AG20443 (cell line): ENCODE data around the gene AP1S3.
"Not testable (repeated sequence)": the region's sequence is repeated elsewhere in the genome, so short reads cannot be mapped to it uniquely, and the experiment has no call there.

ENCODE experiments used
- DNase-seq: peaks from one replicate; pipeline ENCODE4 v3.0.0; 2012; ENCODE audit warnings: low spot score, mixed read lengths

Gene AP1S3

DNA sequence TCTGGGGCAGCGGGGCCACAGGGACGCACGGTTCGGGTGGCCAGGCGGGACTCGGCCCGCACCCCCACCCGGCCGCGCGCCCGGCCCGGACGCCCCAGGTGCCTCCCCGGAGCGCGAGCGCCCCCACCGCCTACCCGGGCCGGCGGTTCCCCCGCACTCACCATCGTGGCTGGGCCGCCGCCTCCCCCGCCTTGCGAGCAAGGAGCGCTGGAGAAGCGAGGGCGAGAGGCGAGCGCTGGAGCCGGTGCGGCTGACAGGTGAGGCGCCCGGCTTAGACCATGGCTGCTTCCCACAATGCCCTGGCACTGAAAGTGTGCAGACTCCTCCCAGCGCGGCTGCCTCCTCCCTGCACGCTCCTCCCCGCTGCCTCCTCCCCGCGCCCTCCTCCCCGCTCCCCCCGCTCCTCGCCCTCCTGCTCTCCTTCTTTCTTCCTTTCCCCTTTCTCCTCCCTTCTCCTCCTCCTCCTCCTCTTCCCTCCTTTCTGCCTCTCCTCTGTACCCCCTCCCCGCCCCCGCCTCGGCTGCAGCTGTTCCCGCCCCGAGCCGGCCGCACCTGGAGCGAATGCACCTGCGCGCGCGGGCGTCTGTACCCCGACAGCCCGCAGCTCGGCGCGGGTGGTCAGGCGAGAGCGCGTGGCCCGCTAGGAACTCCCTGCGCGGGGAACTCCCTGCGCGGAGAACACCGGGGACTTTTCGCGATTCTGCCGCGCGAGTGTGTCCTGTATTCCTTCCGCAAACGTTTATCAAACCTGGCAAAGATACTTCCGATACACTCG is at the start of gene AP1S3:
Gene AP1S3 (minus strand): TSS at position 296 of the 775 bp plus-strand sequence. CDS start 132 bp downstream, at position 164.
- peak; percentile 89 for DNase-seq

DNA sequence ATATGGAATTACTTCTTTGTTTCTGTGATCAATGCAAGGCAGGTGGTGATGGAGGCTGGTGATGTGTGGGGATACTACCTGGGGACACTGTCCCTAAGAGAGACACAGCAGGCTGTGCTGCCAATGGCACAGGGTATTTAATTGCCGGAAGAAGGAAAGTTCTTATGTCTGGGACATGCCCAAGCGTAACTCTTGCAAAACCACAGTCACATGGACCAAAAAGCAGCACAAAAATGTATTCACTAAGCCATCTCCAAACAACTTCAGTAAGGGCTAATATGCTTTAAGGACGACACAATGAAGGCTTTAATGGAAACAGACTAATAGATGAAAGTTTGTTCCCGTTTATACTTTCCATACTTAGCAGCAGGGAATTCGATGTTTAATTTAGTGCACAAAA is 49.7 kb upstream of the AP1S3 start:
- DNase-seq: no peak

DNA sequence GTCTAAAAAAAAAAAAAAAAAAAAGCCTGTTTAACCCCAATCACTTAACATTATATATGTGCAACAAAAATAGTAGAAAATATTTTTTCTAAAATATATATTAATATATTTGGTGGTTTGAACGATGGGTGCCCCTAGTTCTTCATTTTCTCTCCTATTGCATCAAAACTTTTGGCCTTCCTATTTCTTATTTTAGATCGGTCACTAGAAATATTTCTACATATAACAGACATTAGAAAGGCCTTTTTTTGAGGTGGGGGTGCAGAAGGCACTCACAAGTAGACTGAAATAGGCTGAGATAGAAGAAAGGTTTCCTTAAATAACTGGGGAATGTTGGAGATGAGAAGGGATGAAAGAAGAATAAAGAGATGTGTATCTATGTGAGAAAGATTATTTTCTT is 49.3 kb upstream of the AP1S3 start:
- DNase-seq: no peak

DNA sequence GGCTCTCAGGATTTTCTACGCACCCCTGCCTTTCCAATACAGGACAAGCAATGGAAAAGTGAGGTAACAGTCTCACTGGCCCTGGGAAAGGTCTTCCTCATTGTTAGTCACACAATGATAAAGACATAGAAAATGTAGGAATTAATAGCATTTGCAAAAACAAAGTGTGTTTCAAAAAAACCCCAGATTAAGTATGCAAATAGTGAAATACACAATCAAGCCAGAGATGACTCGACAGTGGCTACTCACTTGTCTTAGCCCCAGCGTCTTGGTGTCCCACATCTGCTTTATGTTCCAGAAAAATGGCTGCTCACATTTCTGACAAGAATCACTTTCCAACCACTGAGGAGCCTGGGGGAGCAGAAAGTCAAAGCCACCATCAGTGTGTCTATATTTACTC is 47.0 kb upstream of the AP1S3 start:
- peak; percentile 36 for DNase-seq

DNA sequence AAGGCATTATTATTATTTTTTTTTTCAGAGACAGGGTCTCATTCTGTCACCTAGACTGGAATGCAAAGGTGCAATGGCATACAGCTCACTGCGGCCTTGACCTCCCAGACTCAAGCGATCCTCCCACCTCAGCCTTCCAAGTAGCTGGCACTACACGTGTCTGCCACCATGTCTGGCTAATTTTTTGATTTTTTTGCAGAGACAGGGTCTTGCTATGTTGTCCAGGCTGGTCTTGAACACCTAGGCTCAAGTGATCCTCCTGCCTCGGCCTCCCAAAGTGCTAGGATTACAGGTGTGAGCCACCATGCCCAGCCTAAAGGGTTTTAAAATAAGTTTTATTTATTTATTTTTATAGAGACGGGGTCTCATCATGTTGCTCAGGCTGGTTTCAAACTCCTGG is 45.3 kb upstream of the AP1S3 start:
- no peak for DNase-seq

DNA sequence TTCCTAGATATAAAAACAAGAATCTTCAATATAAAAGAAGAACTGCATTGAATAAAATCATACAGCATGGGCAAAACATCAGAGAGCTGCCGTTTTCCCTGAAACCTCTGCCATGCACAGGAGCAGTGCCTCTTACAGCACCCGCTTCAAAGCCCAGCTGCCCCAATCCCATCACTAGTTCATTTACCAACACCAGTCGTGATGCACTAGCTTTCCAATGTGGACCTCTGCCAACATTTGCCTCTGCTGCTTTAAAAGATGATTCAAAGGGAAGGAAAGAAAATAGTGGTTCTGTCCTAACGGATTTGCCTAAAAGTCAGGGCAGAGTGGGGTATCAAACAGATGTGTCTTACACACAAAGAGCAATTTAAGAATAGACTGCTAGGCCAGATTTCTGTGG is 43.4 kb upstream of the AP1S3 start:
- DNase-seq: no peak

DNA sequence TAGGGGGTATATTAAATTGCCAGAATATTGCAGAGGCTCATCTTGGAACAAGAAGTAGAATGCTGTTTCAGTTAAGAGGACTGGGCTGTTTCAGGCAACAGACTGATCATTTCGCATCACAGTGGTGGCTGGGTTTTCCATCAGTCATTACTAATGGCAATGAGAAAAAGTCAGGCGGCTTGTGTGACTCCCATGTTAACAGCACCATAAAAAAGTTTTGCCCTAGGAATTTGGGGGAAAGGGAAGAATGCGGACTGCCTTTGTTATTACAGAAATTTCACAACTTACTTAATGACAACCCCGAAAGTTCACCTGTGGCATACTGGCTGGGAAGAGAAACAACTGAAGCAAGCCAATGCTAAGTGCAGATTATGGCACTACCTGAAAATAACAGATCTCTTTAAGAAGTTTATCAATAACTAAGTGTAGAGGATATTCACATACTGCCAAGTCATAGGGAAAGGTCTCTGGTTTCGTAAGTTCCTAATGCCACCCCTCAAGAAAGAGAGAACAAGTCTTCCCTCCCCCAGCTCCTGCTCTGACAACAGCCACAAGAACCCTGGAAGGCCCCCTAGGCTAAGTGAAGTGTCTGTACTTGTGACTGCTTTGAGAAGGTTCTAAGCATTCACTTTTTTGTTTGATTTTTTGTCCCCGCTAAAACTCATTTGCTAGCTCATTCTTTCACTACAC is 40.5 kb upstream of the AP1S3 start:
- no peak for DNase-seq

DNA sequence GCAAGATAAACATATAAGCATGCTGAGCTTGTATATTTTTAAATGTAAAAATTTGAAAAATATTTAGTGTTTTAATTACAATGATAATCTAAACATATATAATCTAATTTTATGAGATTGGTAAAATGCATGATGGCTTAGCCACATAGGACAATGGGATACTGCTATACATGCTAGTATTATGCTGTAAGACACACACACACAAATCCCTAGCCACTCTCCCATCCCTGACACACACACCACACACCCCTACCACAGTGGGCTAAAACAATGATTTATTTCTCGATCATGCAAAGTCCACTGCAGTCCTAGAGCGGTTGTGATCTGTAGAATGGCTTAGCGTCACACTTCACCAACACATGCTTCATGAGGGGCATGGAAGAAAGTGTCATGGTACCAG is 36.3 kb upstream of the AP1S3 start:
- DNase-seq: no peak

DNA sequence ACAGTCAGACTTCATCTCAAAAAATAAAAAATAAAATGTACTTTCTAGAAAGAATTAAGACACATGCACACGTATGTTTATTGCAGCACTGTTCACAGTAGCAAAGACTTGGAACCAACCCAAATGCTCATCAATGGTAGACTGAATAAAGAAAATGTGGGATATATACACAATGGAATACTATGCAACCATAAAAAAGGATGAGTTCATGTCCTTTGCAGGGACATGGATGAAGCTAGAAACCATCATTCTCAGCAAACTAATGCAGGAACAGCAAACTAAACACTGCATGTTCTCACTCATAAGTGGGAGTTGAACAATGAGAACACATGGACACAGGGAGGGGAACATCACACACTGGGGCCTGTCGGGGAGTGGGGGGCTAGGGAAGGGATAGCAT is 35.4 kb upstream of the AP1S3 start:
- DNase-seq: not testable (repeated sequence)

DNA sequence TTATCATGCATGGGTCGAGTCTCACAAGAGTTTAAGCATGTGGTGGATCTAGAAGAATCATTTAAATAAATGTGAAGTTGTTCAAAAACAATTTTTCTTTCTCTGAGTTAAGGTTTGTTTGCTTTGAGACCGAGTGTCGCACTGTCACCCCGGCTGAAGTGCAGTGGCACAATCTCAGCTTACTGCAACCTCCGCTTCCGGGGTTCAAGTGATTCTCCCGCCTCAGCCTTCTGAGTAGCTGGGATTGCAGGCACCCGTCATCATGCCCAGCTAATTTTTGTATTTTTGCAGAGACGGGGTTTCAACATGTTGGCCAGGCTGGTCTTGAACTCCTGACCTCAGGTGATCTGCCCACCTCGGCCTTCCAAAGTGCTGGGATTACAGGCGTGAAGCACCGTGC is 34.3 kb upstream of the AP1S3 start:
- not testable (repeated sequence) for DNase-seq

DNA sequence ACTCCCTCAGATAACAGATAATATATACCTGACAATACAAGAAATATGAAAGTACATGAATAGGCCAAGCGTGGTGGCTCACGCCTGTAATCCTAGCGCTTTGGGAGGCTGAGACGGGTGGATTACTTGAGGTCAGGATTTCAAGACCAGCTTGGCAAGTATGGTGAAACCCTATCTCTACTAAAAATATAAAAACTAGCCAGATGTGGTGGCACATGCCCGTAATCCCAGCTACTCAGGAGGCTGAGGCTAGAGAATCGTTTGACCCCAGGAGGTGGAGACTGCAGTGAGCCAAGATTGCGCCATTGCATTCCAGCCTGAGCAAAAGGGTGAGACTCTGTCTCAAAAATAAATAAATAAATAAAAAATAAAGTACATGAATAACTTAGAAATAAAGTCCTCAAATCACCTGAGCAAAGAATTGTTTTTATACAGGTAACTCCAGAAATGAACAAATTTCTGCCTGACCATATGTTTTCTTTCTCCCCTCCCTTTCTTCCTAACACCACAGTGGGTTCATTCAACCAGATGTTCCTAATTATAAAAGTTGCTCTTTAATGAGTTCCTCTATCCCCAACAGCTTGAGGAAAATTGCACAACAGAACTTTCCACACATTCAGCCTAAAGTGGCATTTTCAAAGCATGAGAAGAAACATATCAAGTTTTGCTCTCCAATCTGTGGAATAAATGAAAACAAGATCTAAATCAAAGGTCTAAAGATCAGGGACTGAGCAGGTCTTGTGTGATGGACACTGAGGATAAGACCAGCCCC is 33.6 kb upstream of the AP1S3 start:
- peak; percentile 28 for DNase-seq

DNA sequence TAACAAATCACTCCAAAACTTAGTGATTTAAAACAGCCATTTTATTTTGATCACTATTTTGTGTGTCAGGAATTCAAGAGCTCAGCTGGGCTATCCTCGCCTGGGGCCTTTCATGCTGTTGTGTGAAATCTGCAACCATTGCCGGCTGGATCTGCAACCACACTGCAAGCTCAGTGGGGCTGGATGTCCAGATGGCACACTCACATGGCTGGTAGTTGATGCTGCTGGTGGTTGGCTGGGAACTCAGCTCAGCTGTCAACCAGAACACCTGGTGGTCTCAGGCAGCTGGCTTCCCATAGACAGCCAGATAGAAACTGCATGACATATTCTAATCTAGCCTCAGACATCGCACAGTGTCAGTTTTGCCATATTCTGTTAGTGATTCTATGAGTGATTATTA is 30.6 kb upstream of the AP1S3 start:
- DNase-seq: no peak

DNA sequence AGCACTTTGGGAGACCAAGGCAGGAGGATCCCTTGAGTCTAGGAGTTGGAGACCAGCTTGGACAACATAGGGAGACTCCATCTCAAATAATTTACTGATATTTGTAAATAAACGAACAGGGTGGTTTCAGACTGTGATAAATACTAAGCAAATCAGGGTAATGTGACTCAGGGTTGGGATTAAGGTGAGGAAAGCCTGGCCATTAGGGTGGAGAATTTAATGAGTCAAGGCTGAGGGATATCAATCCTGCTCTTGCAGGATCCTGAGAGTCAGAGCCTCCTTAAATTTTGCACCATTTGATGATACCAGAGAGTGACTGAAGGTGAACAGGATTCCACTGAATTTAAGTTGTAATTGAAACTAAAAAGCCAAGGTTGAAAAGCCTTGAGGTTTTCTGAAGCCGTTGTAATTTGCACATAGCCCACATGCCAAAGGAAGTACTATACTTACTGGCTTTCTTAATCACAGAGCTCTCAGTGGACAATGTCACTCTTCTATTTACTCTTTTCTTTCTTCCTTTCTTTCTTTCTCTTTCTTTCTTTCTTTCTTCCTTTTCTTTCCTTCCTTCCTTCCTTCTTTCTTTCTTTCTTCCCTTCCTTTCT is 28.6 kb upstream of the AP1S3 start:
- DNase-seq: no peak

DNA sequence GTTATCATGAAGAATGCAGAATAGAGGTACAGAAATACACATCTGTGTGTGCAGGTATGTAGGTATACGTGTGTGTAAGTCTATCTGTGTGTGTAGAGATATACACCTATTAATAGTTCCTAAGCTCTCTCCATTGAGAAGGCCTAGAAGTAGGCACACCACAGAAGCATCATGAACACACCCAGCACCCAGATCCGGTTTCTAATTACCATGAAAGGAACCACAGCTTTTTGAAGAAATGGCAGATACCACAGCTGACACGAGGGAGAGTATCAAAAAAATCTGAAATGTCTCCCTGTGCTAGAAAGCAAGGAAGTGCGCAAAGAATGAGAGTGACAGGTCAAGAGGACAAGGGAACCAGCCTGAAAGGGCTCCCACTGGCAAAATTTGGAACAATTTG is 27.7 kb upstream of the AP1S3 start:
- DNase-seq: no peak

DNA sequence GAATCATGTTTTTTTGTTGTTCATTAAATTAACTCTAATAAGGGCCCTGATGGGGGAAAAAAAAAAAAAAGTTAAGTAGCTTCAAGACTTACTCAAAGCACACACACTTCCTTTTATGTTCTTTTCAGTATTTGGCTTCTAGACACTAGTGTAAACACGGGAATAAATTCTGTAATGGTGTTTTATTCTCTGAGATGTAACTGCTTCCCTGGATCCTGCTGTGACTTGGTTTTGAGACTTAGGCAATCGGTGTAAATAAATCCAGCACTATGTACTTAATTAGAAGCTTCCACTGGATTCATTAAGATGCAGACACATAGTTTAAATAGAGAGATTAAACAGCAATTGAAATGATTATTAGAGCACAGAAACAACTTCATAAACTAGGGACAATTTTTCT is 26.1 kb upstream of the AP1S3 start:
- no peak for DNase-seq

DNA sequence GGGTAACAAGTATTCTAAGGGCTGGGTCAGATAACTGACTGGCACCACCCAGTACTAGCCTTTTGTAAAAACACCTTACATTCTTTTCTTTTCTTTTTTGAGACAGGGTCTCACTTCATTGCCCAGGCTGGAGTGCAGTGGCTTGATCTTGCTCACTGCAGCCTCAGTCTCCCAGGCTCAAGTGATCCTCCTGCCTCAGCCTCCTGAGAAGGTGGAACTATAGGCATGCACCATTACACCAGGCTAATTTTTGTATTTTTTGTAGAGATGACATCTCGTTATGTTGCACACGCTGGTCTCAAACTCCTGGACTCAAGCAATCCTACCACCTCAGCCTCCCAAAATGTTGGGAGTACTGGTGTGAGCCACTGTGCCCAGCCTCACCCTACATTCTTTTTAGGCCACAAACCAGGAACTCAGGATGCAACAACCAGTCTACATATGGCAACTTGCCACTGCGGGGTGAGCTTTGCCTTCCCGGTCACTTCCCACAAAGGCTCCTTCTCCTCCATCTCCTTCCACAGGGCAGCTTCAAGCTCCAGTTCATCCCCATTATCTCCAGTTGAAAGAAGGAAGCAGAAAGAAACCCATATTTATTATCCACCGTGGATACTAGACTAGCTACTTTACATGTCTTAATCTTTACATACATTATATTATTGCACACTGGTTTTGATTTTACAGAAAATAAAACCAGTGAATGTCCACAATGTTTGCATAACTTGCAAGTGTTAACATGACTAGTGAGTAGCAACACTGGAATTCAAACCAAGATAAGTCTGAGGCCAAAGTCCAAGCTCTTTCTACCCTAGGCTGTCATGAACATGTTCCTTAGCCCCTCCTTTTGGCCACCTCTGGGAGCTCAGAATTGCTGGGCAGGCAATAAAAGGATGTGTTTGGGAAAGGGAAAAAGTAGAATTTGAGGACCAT is 23.7 kb upstream of the AP1S3 start:
- DNase-seq: peak; percentile 74

DNA sequence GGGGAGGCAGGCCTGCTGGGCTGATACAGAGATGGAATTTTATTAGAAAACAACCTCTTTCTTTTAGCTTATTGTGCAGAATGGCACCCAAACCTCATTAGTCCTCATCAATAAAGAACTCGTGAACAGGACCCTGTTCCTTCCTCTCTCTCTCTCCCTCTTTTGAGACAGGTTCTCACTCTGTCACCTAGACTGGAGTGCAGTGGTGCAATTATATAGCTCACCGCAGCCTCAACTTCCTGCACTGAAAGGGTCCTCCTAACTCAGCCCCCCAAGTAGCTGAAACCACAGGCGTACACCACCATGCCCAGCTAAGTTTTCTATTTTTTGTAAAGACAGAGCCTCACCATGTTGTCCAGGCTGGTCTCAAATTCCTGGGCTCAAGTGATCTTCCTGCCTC is 21.7 kb upstream of the AP1S3 start:
- DNase-seq: no peak

DNA sequence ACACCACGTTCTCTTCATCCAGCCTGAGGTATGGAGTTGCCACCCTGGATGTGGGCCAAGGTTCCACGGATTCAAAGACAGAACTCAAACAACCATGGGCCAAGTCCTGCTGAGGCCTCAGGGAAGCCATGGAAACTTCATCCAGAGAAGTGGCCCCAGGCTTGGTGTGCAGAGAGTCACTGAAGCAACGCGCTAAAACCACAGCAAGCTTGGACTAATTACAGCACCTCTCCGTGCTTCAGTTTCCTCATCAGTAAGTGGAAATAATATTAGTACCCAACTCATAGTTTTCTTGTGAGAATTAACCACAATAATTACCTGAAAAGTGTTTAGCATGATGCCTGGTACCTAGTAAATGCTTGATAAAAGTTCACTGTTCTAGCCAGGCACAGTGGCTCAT is 19.2 kb upstream of the AP1S3 start:
- DNase-seq: no peak

DNA sequence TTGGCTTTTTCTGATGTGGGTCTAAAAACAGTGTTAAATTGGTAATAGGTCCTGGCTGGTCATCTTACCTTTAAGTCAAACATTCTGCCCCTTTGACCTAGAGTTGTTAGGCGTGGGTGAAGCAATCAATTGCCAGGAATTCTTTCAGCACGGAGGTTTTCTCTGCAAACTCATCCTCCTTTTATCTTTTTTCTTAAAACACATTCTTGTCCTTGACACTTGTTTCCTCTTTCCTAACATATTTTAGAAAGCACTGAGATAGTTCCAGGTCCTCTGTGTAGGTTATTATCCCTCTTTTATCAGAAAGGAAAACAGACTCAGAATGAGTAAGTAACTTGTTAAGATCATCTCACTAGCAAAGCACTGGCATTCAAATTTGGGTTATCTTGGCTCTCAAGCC is 18.6 kb upstream of the AP1S3 start:
- DNase-seq: no peak

DNA sequence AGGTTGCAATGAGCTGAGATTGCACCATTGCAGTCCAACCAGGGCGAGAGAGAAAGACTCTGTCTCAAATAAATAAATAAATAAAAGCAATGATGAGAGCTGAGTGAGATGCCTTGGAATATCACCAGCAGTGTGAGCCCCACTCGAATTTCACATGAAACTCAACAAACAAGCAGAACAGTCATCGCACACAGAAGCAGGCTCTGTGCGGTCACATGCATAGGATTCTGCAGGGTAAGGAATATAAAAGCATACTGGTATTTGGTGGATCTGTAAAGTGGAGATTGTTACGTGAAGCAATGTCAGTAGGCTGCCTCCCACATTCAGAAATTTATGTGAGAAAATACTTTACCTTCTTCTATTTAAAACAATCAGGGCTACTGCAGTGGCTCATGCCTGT is 18.0 kb upstream of the AP1S3 start:
- no peak for DNase-seq

DNA sequence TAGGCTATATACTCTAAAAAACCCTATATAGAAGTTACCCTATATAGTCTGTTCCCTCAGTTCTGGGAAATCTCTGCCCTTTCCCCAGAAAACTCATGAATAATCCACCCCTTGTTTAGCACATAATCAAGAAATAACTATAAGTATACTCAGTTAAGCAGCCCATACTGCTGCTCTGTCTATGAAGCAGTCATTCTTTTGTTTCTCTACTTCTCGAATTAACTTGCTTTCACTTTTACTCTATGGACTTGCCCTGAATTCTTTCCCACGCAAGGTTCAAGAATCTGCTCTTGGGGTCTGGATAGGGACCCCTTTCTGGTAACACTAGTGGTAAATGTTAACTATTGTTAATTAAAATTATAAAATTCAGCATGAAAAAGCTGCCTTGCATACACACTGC is 17.4 kb upstream of the AP1S3 start:
- DNase-seq: no peak
